Measurements from ENCODE around the gene PAX9. TPM values are rescaled to one million over a fixed set of nuclear protein-coding genes. Genes with fewer than 3 reads are reported as not detected.
"Not testable (repeated sequence)": the region's sequence is repeated elsewhere in the genome, so short reads cannot be mapped to it uniquely, and the experiment has no call there.

Gene PAX9
- total RNA-seq, 1 donor from 2014 or later: 1.2 TPM

DNA sequence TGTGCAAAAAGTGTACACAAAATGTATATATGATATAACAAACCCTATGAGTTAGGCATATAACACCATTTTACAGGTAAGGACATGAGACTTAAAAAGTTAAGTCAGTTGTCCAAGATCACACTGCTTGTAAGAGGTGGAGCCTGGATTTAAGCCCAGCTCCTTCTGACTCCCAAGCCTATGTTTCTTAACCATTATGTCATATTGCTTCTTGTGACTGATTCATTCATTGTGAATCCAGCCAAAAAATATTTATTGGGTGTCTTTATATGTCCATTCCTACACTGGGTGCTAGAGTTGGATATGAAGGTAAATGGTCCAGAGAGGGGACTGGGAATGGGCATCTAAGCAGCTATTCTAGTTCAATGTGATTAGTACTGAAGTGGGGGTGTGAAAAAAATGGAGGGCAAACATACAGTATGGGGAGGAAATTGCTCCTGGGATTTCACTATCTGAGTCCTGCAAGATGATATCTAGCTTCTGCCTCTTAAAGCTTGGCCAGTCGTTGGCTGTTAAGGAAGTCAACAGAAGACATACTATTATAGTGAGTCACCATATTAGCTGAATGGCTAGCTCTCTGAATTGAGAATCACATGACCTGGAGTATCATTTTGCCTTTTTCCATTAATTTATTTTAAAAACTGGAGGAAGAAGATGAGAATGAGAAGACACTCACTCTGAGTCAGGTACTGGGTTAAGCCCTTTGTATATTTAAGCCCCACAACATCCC, 28.8 kb downstream of the PAX9 start:
- Mint-ChIP-seq H3K9me3 (ENCODE audit: unreplicated experiment) (peaks cover 9% of the 10 kb centered on the region), H3K27me3 (ENCODE audit: low read depth, unreplicated experiment) (peaks cover 1% of the 10 kb centered on the region), H3K36me3 (ENCODE audit: low read depth, unreplicated experiment) (no peaks in the 10 kb centered on the region), H3K4me3 (ENCODE audit: unreplicated experiment) (no peak overlapping the region), H3K27ac (ENCODE audit: unreplicated experiment) (no peak overlapping the region), H3K4me1 (ENCODE audit: low read depth, unreplicated experiment) (peaks cover 10% of the 10 kb centered on the region)
- Histone ChIP-seq H3K4me2 (ENCODE audit: low read length) (no peak overlapping the region), H3K4me1 (ENCODE audit: insufficient read depth, low read length) (no peaks in the 10 kb centered on the region), H4K20me1 (ENCODE audit: insufficient read depth, low read length) (no peaks in the 10 kb centered on the region), H3K27ac (ENCODE audit: low read depth, low read length) (no peak overlapping the region), H3K36me3 (ENCODE audit: insufficient read depth, low read length) (no peaks in the 10 kb centered on the region), H3K79me2 (ENCODE audit: insufficient read depth, low read length) (no peaks in the 10 kb centered on the region), H3K27me3 (ENCODE audit: insufficient read depth, low read length) (no peaks in the 10 kb centered on the region), H3K9ac (ENCODE audit: low read length) (no peak overlapping the region), H3K9me3 (ENCODE audit: insufficient read depth, low read depth, low read length) (no peaks in the 10 kb centered on the region), H2AFZ (ENCODE audit: low read depth, low read length) (no peak overlapping the region), H3K4me3 (ENCODE audit: insufficient read depth, low read depth, low read length) (no peak overlapping the region)
- TF ChIP-seq EZH2 (IDR thresholded peaks at IDR 0.05; ENCODE audit: insufficient read depth, low read length): no peak
- TF ChIP-seq, protein P1, sequence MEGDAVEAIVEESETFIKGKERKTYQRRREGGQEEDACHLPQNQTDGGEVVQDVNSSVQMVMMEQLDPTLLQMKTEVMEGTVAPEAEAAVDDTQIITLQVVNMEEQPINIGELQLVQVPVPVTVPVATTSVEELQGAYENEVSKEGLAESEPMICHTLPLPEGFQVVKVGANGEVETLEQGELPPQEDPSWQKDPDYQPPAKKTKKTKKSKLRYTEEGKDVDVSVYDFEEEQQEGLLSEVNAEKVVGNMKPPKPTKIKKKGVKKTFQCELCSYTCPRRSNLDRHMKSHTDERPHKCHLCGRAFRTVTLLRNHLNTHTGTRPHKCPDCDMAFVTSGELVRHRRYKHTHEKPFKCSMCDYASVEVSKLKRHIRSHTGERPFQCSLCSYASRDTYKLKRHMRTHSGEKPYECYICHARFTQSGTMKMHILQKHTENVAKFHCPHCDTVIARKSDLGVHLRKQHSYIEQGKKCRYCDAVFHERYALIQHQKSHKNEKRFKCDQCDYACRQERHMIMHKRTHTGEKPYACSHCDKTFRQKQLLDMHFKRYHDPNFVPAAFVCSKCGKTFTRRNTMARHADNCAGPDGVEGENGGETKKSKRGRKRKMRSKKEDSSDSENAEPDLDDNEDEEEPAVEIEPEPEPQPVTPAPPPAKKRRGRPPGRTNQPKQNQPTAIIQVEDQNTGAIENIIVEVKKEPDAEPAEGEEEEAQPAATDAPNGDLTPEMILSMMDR (IDR thresholded peaks at IDR 0.05; ENCODE audit: insufficient read depth, low read depth, low read length): no peak
- DNase-seq (ENCODE audit: low read depth) (no peak), FAIRE-seq (no peak)

GRCh38 chr14:36699420-36699819, 37.8 kb downstream of the PAX9 start:
- H3K27ac ChIP-seq (ENCODE audit: low read depth, low read length); H3K9me3 ChIP-seq (ENCODE audit: insufficient read depth, low read depth, low read length); H3K27me3 ChIP-seq (ENCODE audit: insufficient read depth, low read length); H3K27me3 Mint-ChIP-seq (ENCODE audit: low read depth, unreplicated experiment); H3K4me1 ChIP-seq (ENCODE audit: insufficient read depth, low read length); H2AFZ ChIP-seq (ENCODE audit: low read depth, low read length); H3K4me3 ChIP-seq (ENCODE audit: insufficient read depth, low read depth, low read length); H3K9ac ChIP-seq (ENCODE audit: low read length); DNase-seq (ENCODE audit: low read depth); H3K36me3 Mint-ChIP-seq (ENCODE audit: low read depth, unreplicated experiment); H3K79me2 ChIP-seq (ENCODE audit: insufficient read depth, low read length); H3K36me3 ChIP-seq (ENCODE audit: insufficient read depth, low read length); H3K4me3 Mint-ChIP-seq (ENCODE audit: unreplicated experiment); FAIRE-seq; H3K4me1 Mint-ChIP-seq (ENCODE audit: low read depth, unreplicated experiment); H3K27ac Mint-ChIP-seq (ENCODE audit: unreplicated experiment); H3K4me2 ChIP-seq (ENCODE audit: low read length); H4K20me1 ChIP-seq (ENCODE audit: insufficient read depth, low read length): not testable (repeated sequence)
- H3K9me3 Mint-ChIP-seq (ENCODE audit: unreplicated experiment): peaks cover 16% of the 10 kb centered on the region

- no peaks in the 10 kb centered on the region for H3K36me3 ChIP-seq (ENCODE audit: insufficient read depth, low read length)
- no peaks in the 10 kb centered on the region for H3K79me2 ChIP-seq (ENCODE audit: insufficient read depth, low read length)
- Mint-ChIP-seq H3K4me3 (ENCODE audit: unreplicated experiment) (no peak overlapping the region), H3K9me3 (ENCODE audit: unreplicated experiment) (peaks cover 14% of the 10 kb centered on the region), H3K4me1 (ENCODE audit: low read depth, unreplicated experiment) (peaks cover 4% of the 10 kb centered on the region), H3K36me3 (ENCODE audit: low read depth, unreplicated experiment) (no peaks in the 10 kb centered on the region), H3K27ac (ENCODE audit: unreplicated experiment) (no peak overlapping the region), H3K27me3 (ENCODE audit: low read depth, unreplicated experiment) (no peaks in the 10 kb centered on the region)
- no peak overlapping the region for H3K4me2 ChIP-seq (ENCODE audit: low read length)
- no peak for FAIRE-seq
- H4K20me1 ChIP-seq (ENCODE audit: insufficient read depth, low read length): no peaks in the 10 kb centered on the region
- DNase-seq (ENCODE audit: low read depth): no peak
- H3K9ac ChIP-seq (ENCODE audit: low read length): no peak overlapping the region
- H3K4me1 ChIP-seq (ENCODE audit: insufficient read depth, low read length): no peaks in the 10 kb centered on the region
- H3K27me3 ChIP-seq (ENCODE audit: insufficient read depth, low read length): no peaks in the 10 kb centered on the region
- TF ChIP-seq, protein P1 (IDR thresholded peaks at IDR 0.05; ENCODE audit: insufficient read depth, low read depth, low read length): no peak
- no peak for TF ChIP-seq EZH2 (IDR thresholded peaks at IDR 0.05; ENCODE audit: insufficient read depth, low read length)
- H3K4me3 ChIP-seq (ENCODE audit: insufficient read depth, low read depth, low read length): no peak overlapping the region
- H2AFZ ChIP-seq (ENCODE audit: low read depth, low read length): no peak overlapping the region
- H3K27ac ChIP-seq (ENCODE audit: low read depth, low read length): no peak overlapping the region
- no peaks in the 10 kb centered on the region for H3K9me3 ChIP-seq (ENCODE audit: insufficient read depth, low read depth, low read length)
Measured at GRCh38 chr14:36700651-36701050, 39.0 kb downstream of the PAX9 start.
